ENCODE measurements around the gene SLC22A14.

GRCh38 chr3:38268522-38268921 lies 13.6 kb upstream of the SLC22A14 start:
- TF ChIP-seq ZNF274 (IDR thresholded peaks at IDR 0.05; ENCODE audit: low read depth, low read length), result no peak
- TF ChIP-seq YY1 (IDR thresholded peaks at IDR 0.05; ENCODE audit: insufficient read depth, insufficient read length), result no peak
- TF ChIP-seq SUZ12 (IDR thresholded peaks at IDR 0.05; ENCODE audit: extremely low read depth, insufficient read depth, insufficient read length), result no peak
